ENCODE data around the gene DLGAP3. TPM values are rescaled to one million over a fixed set of nuclear protein-coding genes. Genes with fewer than 3 reads are reported as not detected.

Gene DLGAP3
- total and polyA plus RNA-seq, 4 donors: 0.05 to 0.19 (median 0.08) TPM

GRCh38 chr1:34859446-34860200 is 69.8 kb downstream of the DLGAP3 start, which contains the start of gene SMIM12:
Gene SMIM12, minus strand, starts transcription at chr1:34859749. Its CDS starts 3,772 bp downstream, at chr1:34855977.
- WGBS: under 1% methylated on average over 47 of the region's 47 CpGs
- TF ChIP-seq MAX (IDR thresholded peaks at IDR 0.05): peak; percentile 95
- peak; percentile 80 to 85 for TF ChIP-seq HNF4A (conservative IDR thresholded peaks at IDR 0.05)
- peak; percentile 67 for TF ChIP-seq REST (IDR thresholded peaks at IDR 0.05)
- TF ChIP-seq YY1 (IDR thresholded peaks at IDR 0.05): peak; percentile 89
- TF ChIP-seq HNF4G (IDR thresholded peaks at IDR 0.05): peak; percentile 64
- TF ChIP-seq RAD21 (IDR thresholded peaks at IDR 0.05): peak; percentile 59 to 74
- TF ChIP-seq GABPA (IDR thresholded peaks at IDR 0.05 in 1 of 2, conservative IDR thresholded peaks at IDR 0.05 in 1 of 2): peak; percentile 67 to 93
- TF ChIP-seq ZBTB33 (IDR thresholded peaks at IDR 0.05): peak; percentile 79
- TF ChIP-seq NR2F2 (IDR thresholded peaks at IDR 0.05): peak; percentile 93
- peak; percentile 9 for TF ChIP-seq FOXA2 (IDR thresholded peaks at IDR 0.05)
- peak in 1 of 2 donors; percentile 23 for TF ChIP-seq JUND (IDR thresholded peaks at IDR 0.05)
- TF ChIP-seq FOXA1 (IDR thresholded peaks at IDR 0.05): peak; percentile 31
- TF ChIP-seq RXRA (IDR thresholded peaks at IDR 0.05): peak; percentile 78 to 84
- peak; percentile 62 to 63 for TF ChIP-seq EGR1 (IDR thresholded peaks at IDR 0.05; ENCODE audit: low read depth in 2 of 2)
- TF ChIP-seq SP1 (IDR thresholded peaks at IDR 0.05): peak; percentile 85
- no peak for TF ChIP-seq ATF3 (IDR thresholded peaks at IDR 0.05)
- TF ChIP-seq TAF1 (conservative IDR thresholded peaks at IDR 0.05): no peak
- TF ChIP-seq, protein P1, sequence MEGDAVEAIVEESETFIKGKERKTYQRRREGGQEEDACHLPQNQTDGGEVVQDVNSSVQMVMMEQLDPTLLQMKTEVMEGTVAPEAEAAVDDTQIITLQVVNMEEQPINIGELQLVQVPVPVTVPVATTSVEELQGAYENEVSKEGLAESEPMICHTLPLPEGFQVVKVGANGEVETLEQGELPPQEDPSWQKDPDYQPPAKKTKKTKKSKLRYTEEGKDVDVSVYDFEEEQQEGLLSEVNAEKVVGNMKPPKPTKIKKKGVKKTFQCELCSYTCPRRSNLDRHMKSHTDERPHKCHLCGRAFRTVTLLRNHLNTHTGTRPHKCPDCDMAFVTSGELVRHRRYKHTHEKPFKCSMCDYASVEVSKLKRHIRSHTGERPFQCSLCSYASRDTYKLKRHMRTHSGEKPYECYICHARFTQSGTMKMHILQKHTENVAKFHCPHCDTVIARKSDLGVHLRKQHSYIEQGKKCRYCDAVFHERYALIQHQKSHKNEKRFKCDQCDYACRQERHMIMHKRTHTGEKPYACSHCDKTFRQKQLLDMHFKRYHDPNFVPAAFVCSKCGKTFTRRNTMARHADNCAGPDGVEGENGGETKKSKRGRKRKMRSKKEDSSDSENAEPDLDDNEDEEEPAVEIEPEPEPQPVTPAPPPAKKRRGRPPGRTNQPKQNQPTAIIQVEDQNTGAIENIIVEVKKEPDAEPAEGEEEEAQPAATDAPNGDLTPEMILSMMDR (IDR thresholded peaks at IDR 0.05; ENCODE audit: low read depth, low read length, missing input control): peak; percentile 82
- Histone ChIP-seq H3K9ac (ENCODE audit: low read depth in 1 of 2, low read length in 2 of 2) (peak within 1 kb of the TSS; percentile 78 to 99), H3K36me3 (ENCODE audit: control insufficient read depth in 4 of 4, insufficient read depth in 3 of 4, low read depth in 1 of 4, low read length in 3 of 4) (peaks cover 4 to 12% (median 11%) of the 10 kb centered on the region in 4 donors), H3K4me1 (ENCODE audit: control insufficient read depth in 4 of 4, insufficient read depth in 4 of 4, low read length in 3 of 4) (peaks cover 2 to 22% (median 17%) of the 10 kb centered on the region in 4 donors), H3K27me3 (ENCODE audit: control insufficient read depth in 4 of 4, insufficient read depth in 4 of 4, low read length in 3 of 4) (no peaks in the 10 kb centered on the region), H3K4me3 (ENCODE audit: low read depth in 1 of 3, low read length in 3 of 3) (peak within 1 kb of the TSS; percentile 74 to 100 (median 88)), H3K27ac (ENCODE audit: low read depth in 1 of 2, low read length in 2 of 2) (peak within 1 kb of the TSS; percentile 88 to 91), H3K9me3 (ENCODE audit: control insufficient read depth in 4 of 4, low read length in 3 of 4) (no peaks in the 10 kb centered on the region)
- DNase-seq (ENCODE audit: low spot score): peak; percentile 94

Data from liver (tissue), 9 donors.